H9 (cell line): ENCODE measurements around the gene MRPS30. TPM values are rescaled to one million over a fixed set of nuclear protein-coding genes. Genes with fewer than 3 reads are reported as not detected.

Experiments used
- DNase-seq: peaks from one replicate; pipeline ENCODE4 v3.0.0-alpha.2; 2017
- H2AFZ ChIP-seq: one replicate; pipeline ENCODE4 v1.6.1; 2013; ENCODE audit warnings: mild to moderate bottlenecking, low read length, control low read depth, moderate library complexity
- H2AK5ac ChIP-seq: 2 replicates; pipeline ENCODE4 v1.6.1; 2013; ENCODE audit warnings: low read length, control low read depth, mixed read lengths; ENCODE audit not compliant: insufficient read length
- H2BK120ac ChIP-seq: one replicate; pipeline ENCODE4 v1.6.1; 2013; ENCODE audit warnings: low read depth, mild to moderate bottlenecking, low read length, control low read depth, inconsistent platforms; ENCODE audit not compliant: poor library complexity, severe bottlenecking
- H2BK12ac ChIP-seq: 2 replicates; pipeline ENCODE4 v1.6.1; 2013; ENCODE audit warnings: low read length, control low read depth, mixed read lengths, low read depth; ENCODE audit not compliant: insufficient read length
- H2BK15ac ChIP-seq: 2 replicates; pipeline ENCODE4 v1.6.1; 2013; ENCODE audit warnings: low read depth, low read length, control low read depth
- H2BK20ac ChIP-seq: one replicate; pipeline ENCODE4 v1.6.1; 2013; ENCODE audit warnings: low read depth, mild to moderate bottlenecking, low read length, control low read depth, inconsistent platforms; ENCODE audit not compliant: poor library complexity, severe bottlenecking
- H2BK5ac ChIP-seq: 2 replicates; pipeline ENCODE4 v1.6.1; 2013; ENCODE audit warnings: low read length, control low read depth, mixed read lengths; ENCODE audit not compliant: insufficient read length
- H3K14ac ChIP-seq: 2 replicates; pipeline ENCODE4 v1.6.1; 2013; ENCODE audit warnings: low read length, control low read depth; ENCODE audit not compliant: insufficient read depth
- H3K18ac ChIP-seq: 2 replicates; pipeline ENCODE4 v1.6.1; 2013; ENCODE audit warnings: low read depth, mild to moderate bottlenecking, mixed read lengths, low read length, control low read depth; ENCODE audit not compliant: insufficient read length
- H3K23ac ChIP-seq: 2 replicates; pipeline ENCODE4 v1.6.1; 2013; ENCODE audit warnings: low read length, control low read depth, mixed read lengths, low read depth; ENCODE audit not compliant: insufficient read length
- H3K23me2 ChIP-seq: 2 replicates; pipeline ENCODE4 v1.6.1; 2013; ENCODE audit warnings: low read depth, mild to moderate bottlenecking, mixed read lengths, low read length, control low read depth; ENCODE audit not compliant: insufficient read length, poor library complexity, severe bottlenecking
- H3K27ac ChIP-seq: 2 replicates; pipeline ENCODE4 v1.5.1; 2013; ENCODE audit warnings: low read length, control low read depth, mixed read lengths, low read depth; ENCODE audit not compliant: insufficient read length
- H3K27me3 ChIP-seq: 2 replicates; pipeline ENCODE4 v1.6.1; 2013; ENCODE audit warnings: low read length, control low read depth, inconsistent platforms; ENCODE audit not compliant: insufficient read depth
- H3K4ac ChIP-seq: 2 replicates; pipeline ENCODE4 v1.6.1; 2013; ENCODE audit warnings: low read depth, mild to moderate bottlenecking, control low read depth, inconsistent platforms, low read length, moderate library complexity
- H3K4me1 ChIP-seq: 2 replicates; pipeline ENCODE4 v1.6.1; 2013; ENCODE audit warnings: low read length, control low read depth, inconsistent platforms; ENCODE audit not compliant: insufficient read depth
- H3K4me2 ChIP-seq: 2 replicates; pipeline ENCODE4 v1.6.1; 2013; ENCODE audit warnings: low read length, control low read depth, mixed read lengths; ENCODE audit not compliant: insufficient read length, insufficient read depth
- H3K56ac ChIP-seq: 2 replicates; pipeline ENCODE4 v1.6.1; 2013; ENCODE audit warnings: low read depth, mild to moderate bottlenecking, mixed read lengths, low read length, control low read depth; ENCODE audit not compliant: insufficient read length
- H3K79me1 ChIP-seq: 2 replicates; pipeline ENCODE4 v1.6.1; 2013; ENCODE audit warnings: low read depth, mild to moderate bottlenecking, moderate library complexity, low read length, control low read depth, inconsistent platforms; ENCODE audit not compliant: insufficient read depth, poor library complexity, severe bottlenecking
- H3K79me2 ChIP-seq: 2 replicates; pipeline ENCODE4 v1.6.1; 2013; ENCODE audit warnings: low read length, control low read depth, inconsistent platforms; ENCODE audit not compliant: insufficient read depth
- H3K9ac ChIP-seq: 2 replicates; pipeline ENCODE4 v1.6.1; 2013; ENCODE audit warnings: low read length, control low read depth, mixed read lengths; ENCODE audit not compliant: insufficient read length; ENCODE audit errors: extremely low read depth
- H3K9me3 ChIP-seq: one replicate; pipeline ENCODE4 v1.6.1; 2013; ENCODE audit warnings: low read depth, low read length, inconsistent platforms; ENCODE audit not compliant: control insufficient read depth
- H3T11ph ChIP-seq: one replicate; pipeline ENCODE4 v1.6.1; 2013; ENCODE audit warnings: mild to moderate bottlenecking, low read length, control low read depth, inconsistent platforms
- H4K20me1 ChIP-seq: one replicate; pipeline ENCODE4 v1.6.1; 2013; ENCODE audit not compliant: control insufficient read depth, insufficient read length, insufficient read depth
- H4K5ac ChIP-seq: 2 replicates; pipeline ENCODE4 v1.6.1; 2013; ENCODE audit warnings: low read depth, mild to moderate bottlenecking, mixed read lengths, low read length, control low read depth; ENCODE audit not compliant: insufficient read length
- H4K8ac ChIP-seq: replicated peaks from 2 replicates; pipeline ENCODE4 v1.6.1; 2013; ENCODE audit warnings: low read length, control low read depth, mixed read lengths, low read depth; ENCODE audit not compliant: insufficient read length
- H4K91ac ChIP-seq: 2 replicates; pipeline ENCODE4 v1.6.1; 2013; ENCODE audit warnings: low read depth, mild to moderate bottlenecking, moderate library complexity, mixed read lengths, low read length, control low read depth; ENCODE audit not compliant: insufficient read length
- H3K27ac Mint-ChIP-seq, 3 experiments: 2 replicates in 2 of 3; 3 replicates in 1 of 3; pipeline ENCODE4 v1.8.0; 2020 to 2021; ENCODE audit warnings: mixed read lengths in 3 of 3, mild to moderate bottlenecking in 1 of 3, moderate library complexity in 1 of 3
- H3K27me3 Mint-ChIP-seq: 2 replicates; pipeline ENCODE4 v1.8.0; 2021; ENCODE audit warnings: low read depth, mild to moderate bottlenecking, moderate library complexity, mixed read lengths
- H3K36me3 Mint-ChIP-seq, 3 experiments: 2 replicates in 2 of 3; 3 replicates in 1 of 3; pipeline ENCODE4 v1.8.0; 2020 to 2021; ENCODE audit warnings: low read depth in 3 of 3, mixed read lengths in 3 of 3; ENCODE audit not compliant: insufficient read depth in 1 of 3
- H3K4me1 Mint-ChIP-seq, 2 experiments: 2 replicates each; pipeline ENCODE4 v1.8.0; 2020; ENCODE audit warnings: mixed read lengths in 2 of 2
- H3K4me3 Mint-ChIP-seq, 2 experiments: 2 replicates in 1 of 2; 3 replicates in 1 of 2; pipeline ENCODE4 v1.8.0; 2020 to 2021; ENCODE audit warnings: mild to moderate bottlenecking in 2 of 2, mixed read lengths in 2 of 2, moderate library complexity in 1 of 2
- H3K9me3 Mint-ChIP-seq, 2 experiments: 2 replicates in 1 of 2; 3 replicates in 1 of 2; pipeline ENCODE4 v1.8.0; 2020; ENCODE audit warnings: mild to moderate bottlenecking in 2 of 2, mixed read lengths in 2 of 2, moderate library complexity in 1 of 2
- WGBS: extraction: QIAGEN DNeasy Blood & Tissue Kit; methylation state at CpG from one replicate; pipeline ENCODE4 v1.1.7; 2013; ENCODE audit warnings: missing lambda C conversion rate, low lambda C conversion rate, mixed read lengths; ENCODE audit not compliant: insufficient read length; ENCODE audit errors: extremely low coverage; 5-methylcytosine and 5-hydroxymethylcytosine counted together
- total RNA-seq: library from RNA; stranded (reverse); gene quantifications from 2 replicates; pipeline ENCODE4 v1.2.1, GENCODE V29; 2021
- TF ChIP-seq, protein P1 (sequence below): fragments of 200-600 bp; sonication (generic); conservative IDR thresholded peaks from 3 replicates; pipeline ENCODE4 v1.8.0; 2021; ENCODE audit warnings: antibody characterized with exemption, mild to moderate bottlenecking

Gene MRPS30
- total RNA-seq, 1 experiment from 2014 or later: 76.3 TPM

DNA sequence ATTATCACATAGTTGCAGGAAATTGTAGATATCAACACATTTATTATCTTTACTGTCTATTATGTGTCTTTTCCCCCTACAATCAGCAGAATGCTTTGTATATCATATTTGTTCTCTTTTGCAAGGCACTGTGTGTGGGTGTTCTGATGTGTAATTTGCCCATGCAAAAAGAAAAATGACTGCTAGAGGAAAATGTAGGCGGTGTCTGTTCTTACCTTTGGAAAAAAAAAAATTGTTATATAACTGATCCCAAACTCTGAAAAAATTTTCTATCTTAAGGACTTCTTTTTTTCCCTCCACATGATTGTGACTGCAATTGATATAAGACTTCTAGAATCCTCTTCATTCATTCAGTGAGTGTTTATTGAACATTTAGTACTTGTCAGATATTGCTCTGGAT lies 24.5 kb downstream of the MRPS30 start:
- no peaks in the 10 kb centered on the region for H3K27me3 Mint-ChIP-seq
- no peak for DNase-seq
- no CpG with 5 or more reads among the region's 1 CpG for WGBS

More for the DNA sequence above, 24.5 kb downstream of the MRPS30 start:
- Histone ChIP-seq H2BK20ac (no peak overlapping the region), H3K4ac (no peak overlapping the region), H4K20me1 (no peaks in the 10 kb centered on the region), H3K18ac (no peak overlapping the region), H2BK5ac (no peak overlapping the region), H3K9ac (no peak overlapping the region), H3K14ac (no peak overlapping the region), H3K4me1 (no peaks in the 10 kb centered on the region), H3T11ph (no peak overlapping the region), H3K27ac (no peak overlapping the region), H3K9me3 (no peaks in the 10 kb centered on the region), H3K27me3 (no peaks in the 10 kb centered on the region), H2BK12ac (no peak overlapping the region), H3K56ac (no peak overlapping the region), H3K4me2 (no peak overlapping the region), H3K79me2 (no peaks in the 10 kb centered on the region), H3K23ac (no peak overlapping the region), H2BK15ac (no peak overlapping the region), H4K5ac (no peak overlapping the region), H3K23me2 (no peaks in the 10 kb centered on the region), H4K91ac (no peak overlapping the region), H2AFZ (no peak overlapping the region), H2BK120ac (no peak overlapping the region), H2AK5ac (no peak overlapping the region), H4K8ac (no peak overlapping the region), H3K79me1 (no peaks in the 10 kb centered on the region)
- no peak overlapping the region for H3K4me3 Mint-ChIP-seq
- H3K27ac Mint-ChIP-seq: no peak overlapping the region
- H3K9me3 Mint-ChIP-seq: peaks cover 4 to 12% of the 10 kb centered on the region in 2 experiments
- peaks cover 3% of the 10 kb centered on the region in 2 experiments; a peak in 2 of 4 replicates for H3K4me1 Mint-ChIP-seq
- TF ChIP-seq, protein P1, sequence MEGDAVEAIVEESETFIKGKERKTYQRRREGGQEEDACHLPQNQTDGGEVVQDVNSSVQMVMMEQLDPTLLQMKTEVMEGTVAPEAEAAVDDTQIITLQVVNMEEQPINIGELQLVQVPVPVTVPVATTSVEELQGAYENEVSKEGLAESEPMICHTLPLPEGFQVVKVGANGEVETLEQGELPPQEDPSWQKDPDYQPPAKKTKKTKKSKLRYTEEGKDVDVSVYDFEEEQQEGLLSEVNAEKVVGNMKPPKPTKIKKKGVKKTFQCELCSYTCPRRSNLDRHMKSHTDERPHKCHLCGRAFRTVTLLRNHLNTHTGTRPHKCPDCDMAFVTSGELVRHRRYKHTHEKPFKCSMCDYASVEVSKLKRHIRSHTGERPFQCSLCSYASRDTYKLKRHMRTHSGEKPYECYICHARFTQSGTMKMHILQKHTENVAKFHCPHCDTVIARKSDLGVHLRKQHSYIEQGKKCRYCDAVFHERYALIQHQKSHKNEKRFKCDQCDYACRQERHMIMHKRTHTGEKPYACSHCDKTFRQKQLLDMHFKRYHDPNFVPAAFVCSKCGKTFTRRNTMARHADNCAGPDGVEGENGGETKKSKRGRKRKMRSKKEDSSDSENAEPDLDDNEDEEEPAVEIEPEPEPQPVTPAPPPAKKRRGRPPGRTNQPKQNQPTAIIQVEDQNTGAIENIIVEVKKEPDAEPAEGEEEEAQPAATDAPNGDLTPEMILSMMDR: no peak
- peaks cover 7 to 13% (median 9%) of the 10 kb centered on the region in 3 experiments for H3K36me3 Mint-ChIP-seq
